HG03354 (cell line): ENCODE results near the gene TGFBR1.

ENCODE experiments used
- ATAC-seq: cut with Tn5 transposase; IDR thresholded peaks from one replicate; pipeline ENCODE4 v1.9.1; 2021; ENCODE audit warnings: mild to moderate bottlenecking; ENCODE audit not compliant: unreplicated experiment, poor library complexity, severe bottlenecking

The TGFBR1 gene

GRCh38 chr9:99103901-99104458 lies 933 bp upstream of the TGFBR1 start:
- ATAC-seq = no peak

DNA sequence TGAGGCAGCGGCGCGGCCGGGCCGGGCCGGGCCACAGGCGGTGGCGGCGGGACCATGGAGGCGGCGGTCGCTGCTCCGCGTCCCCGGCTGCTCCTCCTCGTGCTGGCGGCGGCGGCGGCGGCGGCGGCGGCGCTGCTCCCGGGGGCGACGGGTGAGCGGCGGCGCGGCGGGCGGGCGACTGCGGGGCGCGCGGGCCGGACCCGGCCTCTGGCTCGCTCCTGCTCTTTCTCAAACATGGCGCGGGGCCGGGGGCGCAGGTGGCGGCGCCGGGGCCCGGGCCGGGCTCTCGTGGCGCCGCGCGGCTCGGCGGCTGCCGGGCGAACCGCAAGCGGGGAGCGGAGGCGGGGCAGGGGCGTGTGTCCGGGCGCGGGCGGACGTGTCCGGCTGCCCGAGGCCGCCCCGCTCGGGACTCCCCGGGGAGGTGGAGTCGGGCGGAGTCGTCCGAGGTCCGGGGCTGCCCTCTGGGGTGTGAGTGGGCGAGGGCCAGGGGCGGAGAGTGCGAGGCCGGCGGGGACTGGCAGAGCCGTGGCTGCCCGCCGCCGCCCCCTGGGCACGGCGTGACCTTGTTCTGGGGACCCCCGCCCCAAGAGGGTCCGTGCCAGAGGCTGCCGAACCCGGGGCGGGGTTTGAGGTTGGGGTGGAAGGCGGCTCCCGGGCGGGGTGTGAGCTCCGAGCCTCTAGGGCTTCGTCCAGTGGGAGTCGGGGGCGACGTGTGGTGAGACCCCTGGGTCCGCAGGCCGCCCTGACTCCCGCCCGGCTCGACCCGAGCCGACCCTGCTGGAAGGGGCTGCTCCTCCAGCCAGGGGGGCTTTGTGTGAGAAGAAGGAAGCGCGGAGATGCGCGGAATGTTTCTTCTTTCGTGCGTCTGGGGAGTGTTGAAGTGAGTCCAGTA lies 485 bp downstream of the TGFBR1 start:
- ATAC-seq = peak; percentile 60

GRCh38 chr9:99106044-99106375 lies 1.1 kb downstream of the TGFBR1 start:
- no peak for ATAC-seq

DNA sequence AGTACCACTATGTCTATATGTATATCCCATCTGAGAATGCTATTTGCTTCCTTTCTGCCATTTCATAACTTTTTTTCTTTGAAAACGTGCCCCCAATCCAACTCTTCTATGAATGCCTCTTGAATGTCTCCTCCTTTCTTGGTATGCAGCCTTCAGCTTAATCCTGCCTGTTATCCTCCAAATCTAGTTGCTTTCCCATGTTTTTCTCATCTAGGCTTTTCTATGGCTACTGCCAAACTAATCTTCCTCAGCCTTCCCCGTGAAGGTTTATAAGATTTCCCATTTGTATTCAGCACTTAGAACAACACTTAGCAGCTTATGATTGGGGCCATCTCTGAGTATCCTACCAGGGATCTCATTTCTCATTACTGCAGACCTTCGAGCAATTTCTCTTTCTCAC lies 2.5 kb downstream of the TGFBR1 start:
- no peak for ATAC-seq

DNA sequence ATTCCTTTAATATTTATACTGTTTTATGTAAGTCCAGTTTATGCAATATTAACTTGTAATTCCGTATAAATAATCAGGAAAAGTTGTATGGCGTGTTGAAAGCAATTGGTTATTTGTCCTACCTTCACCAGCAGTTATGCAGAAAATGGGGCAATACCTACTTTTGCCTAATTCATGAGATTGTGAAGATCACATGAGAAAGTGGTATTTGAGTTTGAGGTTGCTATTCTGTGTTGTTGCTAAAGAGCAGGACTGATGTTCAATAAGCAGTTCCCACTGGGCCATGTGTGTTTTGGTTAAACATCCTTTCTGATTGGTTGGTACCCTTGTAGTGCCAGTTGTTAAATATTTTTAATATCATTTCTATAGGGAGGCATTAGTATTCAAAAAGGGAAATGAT lies 3.2 kb downstream of the TGFBR1 start:
- ATAC-seq = no peak

DNA sequence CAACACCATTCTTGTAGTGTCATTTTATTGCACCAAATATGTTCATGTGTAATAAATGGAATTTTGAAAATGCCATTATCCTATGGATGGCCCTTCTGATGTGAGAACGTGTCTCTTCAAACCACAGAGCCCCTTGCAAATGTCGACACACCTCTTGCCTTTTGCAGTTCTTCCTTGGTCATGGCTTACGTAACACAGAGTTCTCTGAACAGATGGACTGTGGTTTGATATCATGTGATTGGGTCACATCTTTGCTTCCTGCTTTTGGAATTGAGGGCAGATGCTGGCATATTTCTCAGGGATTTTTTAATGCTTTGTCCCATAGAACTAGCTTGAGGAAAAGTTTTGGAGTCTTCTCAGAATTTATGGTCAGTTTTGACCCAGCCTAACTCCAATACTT lies 4.6 kb downstream of the TGFBR1 start:
- ATAC-seq = no peak

DNA sequence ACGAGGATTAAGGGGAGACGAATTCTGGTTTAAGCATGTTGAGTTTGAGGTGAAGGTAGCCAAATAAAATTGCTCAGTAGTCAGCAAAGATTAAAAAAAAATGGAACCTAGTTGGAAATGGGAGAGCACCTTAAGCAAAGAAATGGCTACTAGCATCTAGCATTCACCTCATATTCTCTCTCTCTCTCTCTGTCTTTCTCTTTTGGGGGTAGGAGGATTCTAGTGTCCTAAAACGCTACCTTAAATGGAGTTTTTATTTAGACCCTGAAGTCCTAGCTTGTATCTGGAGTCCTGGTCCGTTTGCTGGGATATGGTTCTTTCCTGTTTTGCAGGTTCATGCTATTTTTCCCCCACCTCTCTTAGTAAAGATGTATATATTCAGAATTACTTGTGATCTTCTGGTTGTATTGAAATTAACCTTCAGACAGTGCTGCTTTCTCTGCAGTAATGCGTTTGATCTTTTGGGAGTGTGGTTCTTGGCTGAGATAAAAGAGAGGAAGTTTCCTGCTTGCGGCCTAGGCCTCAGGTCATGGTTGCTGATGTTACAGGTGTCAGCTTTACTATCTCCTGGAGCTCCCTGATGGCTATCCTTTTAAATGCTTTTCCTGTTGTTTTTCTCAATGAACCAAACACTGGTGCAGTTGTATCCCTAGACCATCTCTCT lies 8.0 kb downstream of the TGFBR1 start:
- ATAC-seq = no peak

DNA sequence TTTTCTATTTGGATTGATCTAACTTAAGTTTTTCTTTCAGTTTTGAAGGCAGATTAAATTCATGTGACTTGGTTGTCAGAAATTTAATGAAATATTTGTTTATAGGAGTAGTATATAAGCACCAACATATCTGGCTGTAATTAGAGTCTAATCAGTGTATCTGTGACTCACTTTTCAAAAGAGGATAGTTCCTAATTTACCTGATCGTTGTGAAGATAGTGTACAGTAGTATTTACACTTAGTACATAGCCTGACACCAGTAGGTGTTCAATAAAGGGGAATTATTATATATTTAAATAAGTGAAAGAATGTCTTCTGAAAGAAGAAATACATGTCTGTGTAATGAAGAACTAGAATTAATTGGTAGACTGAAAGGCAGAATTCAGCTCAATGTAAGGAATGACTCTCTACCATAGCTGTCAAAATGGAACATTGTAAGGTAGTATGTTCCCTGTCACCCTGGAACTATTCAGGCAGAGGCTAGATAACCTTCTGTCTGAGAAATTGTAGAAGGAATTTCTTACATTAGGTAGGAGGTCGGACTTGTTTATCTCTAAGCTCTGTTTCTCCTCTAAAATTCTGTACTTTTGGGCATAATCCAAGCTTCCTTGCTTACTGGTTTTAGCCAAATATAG lies 8.6 kb downstream of the TGFBR1 start:
- no peak for ATAC-seq

DNA sequence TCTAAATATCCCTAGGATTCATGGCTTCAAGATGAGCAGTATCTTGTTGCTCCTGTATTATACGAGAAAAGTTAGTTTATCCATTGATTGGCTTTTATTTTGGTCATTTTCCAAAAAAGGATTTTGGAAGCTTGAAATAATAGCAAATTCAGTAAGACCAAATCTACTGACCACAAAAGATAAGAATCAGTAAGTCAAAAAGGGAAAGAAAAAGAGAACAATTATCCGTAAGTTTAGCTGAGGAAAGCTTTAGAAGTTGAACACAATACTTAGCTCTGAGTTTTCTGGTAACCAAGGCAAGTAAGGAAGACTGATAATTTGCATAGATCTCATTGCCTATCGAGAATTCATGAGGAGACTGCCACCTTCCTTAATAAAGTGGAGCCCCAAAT lies 9.1 kb downstream of the TGFBR1 start:
- no peak for ATAC-seq

DNA sequence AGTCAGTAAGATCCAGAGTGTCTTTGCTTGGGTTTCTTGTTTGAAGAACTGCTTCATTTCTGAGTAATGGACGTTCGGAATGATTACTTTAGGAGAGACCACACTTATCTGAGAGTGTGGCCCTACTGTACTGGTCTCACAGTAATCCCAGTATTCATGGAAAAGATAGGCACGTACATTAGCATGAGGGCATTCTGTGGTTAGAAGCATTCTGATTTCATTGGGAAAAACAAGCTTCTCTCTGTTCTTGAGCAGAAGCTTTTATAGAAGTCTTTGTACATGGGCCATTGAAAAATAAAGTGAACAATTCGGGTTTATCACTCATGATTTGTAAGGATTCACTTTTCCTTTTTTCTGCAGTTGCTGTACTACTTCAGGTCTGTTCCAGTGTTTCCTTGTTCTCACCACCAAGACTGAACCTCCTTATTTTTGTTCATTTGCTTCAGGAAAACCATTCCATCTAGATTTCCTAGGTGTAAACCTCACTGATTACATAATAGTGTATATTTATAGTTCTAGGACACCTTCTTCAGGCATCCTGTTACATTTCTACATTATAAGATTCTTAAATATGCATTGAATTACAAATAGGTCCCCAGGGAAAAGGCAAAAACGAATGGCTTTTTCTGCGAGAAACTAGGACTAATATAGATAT lies 10.1 kb downstream of the TGFBR1 start:
- no peak for ATAC-seq

- no peak for ATAC-seq
These were observed 11.1 kb downstream of the TGFBR1 start for GRCh38 chr9:99116003-99116411.

DNA sequence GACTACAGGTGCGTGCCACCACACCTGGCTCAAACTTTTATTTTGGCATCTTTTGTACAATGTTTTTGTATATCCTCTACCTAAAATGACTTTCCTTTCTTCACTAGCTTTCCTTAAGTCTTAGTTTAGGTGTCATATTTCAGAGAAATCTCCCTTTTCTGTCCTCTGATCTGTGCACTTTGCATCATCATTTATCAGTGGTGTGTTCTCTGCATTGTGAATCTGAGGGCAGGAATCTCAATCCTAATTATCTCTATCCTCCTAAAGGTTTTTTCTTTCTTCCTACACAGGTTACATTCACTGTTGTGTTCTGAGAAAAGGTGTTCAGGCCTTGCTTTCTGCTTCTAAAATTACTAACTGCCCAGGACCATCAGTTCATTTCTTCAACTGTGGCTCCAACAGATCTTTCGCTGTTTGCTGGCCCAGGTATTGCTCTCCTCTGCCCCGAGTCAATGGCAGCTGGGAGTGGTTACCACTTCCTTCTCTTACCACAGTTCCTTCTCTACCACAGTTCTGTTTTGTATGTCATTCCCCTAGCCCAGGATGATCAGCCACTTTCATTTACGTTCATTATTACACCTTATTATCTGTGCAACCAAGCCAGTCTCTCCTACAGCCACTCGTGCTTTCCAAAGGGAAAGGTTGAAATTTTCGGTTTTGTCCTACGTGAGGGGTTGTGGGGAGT lies 14.0 kb downstream of the TGFBR1 start:
- peak; percentile 97 for ATAC-seq

GRCh38 chr9:99119976-99120655 lies 15.2 kb downstream of the TGFBR1 start:
- ATAC-seq = no peak

DNA sequence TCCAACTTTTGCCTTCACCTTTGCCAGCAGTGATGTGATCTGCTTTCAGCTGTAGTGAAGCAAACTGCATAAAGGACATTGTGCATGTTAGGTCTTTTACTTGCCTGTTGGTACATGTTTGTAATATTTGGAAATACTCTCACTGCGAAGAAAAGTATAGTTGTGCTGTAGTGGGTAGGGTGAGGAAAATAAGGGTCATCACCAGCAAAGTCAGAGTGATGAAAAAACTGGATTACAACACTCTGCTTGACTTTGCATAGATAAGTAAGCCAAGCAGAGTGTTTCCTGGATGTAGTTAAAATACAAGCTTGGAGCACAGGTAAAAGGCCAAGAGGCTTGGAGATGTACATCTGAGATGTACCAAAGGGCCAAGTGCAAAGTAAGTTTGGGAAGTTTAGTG lies 16.7 kb downstream of the TGFBR1 start:
- ATAC-seq = no peak

DNA sequence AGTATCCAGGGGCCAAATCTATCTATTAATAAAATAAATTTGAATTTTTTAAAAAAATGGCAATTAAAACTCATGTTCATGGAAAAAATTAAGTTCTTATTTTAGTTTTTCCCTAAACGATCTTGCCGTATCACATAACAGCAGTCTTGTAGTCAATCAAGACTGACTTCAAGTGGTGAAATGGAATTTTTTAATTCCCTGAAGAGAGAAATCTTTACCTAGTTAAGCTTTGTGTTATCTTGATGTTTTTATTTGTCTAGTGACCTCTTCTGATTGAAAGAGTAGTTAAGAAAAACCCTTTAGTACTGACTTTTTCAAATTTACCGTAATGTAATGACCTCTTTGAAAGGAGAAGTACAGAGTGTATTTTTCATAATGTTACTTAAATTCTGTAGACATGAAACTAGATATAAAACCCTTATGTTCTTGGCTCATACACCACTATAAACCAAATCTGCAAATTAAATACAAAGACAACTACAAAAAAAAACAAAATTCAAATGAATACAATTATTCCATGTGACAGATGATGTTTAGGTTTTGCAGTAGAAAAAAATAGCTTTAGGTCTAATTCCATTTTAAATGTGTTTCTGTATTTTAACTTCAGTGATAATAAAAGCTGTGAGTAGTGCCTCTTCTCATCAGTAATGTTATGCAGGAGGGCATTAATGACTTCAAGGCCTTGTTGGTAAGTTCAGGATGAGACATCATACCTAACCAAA lies 19.8 kb downstream of the TGFBR1 start:
- ATAC-seq = no peak

DNA sequence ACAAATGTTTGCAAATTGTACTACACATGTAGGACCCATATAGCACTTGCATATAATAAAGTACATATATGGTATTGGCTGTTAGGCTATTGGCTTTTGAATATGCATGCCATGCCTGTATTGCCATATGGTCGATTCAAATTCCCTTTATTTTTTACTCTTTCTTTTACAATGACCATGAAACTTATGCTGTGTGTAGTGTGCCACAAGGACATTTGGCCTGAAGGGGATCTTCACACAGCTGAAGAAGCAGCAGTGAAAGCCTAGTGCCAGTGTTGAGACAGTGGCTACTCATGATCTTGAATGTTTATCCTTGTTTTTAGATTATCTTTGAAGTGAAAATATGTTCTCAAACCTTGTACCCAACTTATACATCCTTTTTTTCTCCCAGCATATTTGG lies 20.5 kb downstream of the TGFBR1 start:
- ATAC-seq = no peak

DNA sequence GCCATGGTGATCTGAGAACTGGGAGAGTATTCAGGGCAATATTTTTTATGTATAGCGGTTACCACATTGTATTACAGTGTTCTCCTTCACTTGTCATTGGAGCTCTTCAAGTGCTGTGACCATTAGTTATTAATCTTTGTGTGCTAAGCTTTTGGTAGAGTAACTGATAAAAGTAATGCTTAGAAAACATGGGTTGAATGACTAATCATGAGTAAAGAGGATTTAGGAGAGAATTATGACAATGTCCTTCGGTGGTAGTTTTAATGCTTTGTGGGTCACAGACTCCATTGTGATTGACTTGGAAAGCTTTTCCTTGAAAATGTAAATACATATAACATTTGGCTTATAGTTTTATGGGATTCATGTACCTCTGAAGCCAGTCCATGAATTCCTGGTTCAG lies 21.4 kb downstream of the TGFBR1 start:
- ATAC-seq = no peak

GRCh38 chr9:99127356-99128132 lies 22.6 kb downstream of the TGFBR1 start:
- ATAC-seq = no peak
